Activated CD4-positive, alpha-beta T cell treated with anti-CD3 and anti-CD28 coated beads, Interleukin-2, Interleukin-4, amounts not matched to agents 100 ng/mL and 50 ng/mL, durations not matched to agents 16 hours and 8 hours (primary cell): ENCODE measurements around the gene SEC16A.

Source experiments
- DNase-seq: peaks from one replicate; pipeline ENCODE4 v3.0.0-alpha.2; 2020; ENCODE audit warnings: low spot score

The SEC16A gene

GRCh38 chr9:136399176-136400037, 83.4 kb downstream of the SEC16A start:
- peak; percentile 39 for DNase-seq

GRCh38 chr9:136398286-136398685, 84.6 kb downstream of the SEC16A start:
- DNase-seq = no peak

GRCh38 chr9:136397643-136398042, 85.2 kb downstream of the SEC16A start:
- DNase-seq = no peak

GRCh38 chr9:136396219-136396515, 86.7 kb downstream of the SEC16A start:
- DNase-seq = no peak

GRCh38 chr9:136395345-136396218, 87.3 kb downstream of the SEC16A start:
- DNase-seq = no peak

GRCh38 chr9:136395020-136395340, 87.9 kb downstream of the SEC16A start:
- DNase-seq = no peak

GRCh38 chr9:136394312-136395019, 88.4 kb downstream of the SEC16A start:
- no peak for DNase-seq

- no peak for DNase-seq
Observed at GRCh38 chr9:136393531-136393930, 89.3 kb downstream of the SEC16A start.

GRCh38 chr9:136392538-136393449, 90.0 kb downstream of the SEC16A start:
- no peak for DNase-seq

- no peak for DNase-seq
Observed at GRCh38 chr9:136391737-136392537, 90.9 kb downstream of the SEC16A start.
